Measurements from ENCODE around the gene TFF3.

Gene TFF3

DNA sequence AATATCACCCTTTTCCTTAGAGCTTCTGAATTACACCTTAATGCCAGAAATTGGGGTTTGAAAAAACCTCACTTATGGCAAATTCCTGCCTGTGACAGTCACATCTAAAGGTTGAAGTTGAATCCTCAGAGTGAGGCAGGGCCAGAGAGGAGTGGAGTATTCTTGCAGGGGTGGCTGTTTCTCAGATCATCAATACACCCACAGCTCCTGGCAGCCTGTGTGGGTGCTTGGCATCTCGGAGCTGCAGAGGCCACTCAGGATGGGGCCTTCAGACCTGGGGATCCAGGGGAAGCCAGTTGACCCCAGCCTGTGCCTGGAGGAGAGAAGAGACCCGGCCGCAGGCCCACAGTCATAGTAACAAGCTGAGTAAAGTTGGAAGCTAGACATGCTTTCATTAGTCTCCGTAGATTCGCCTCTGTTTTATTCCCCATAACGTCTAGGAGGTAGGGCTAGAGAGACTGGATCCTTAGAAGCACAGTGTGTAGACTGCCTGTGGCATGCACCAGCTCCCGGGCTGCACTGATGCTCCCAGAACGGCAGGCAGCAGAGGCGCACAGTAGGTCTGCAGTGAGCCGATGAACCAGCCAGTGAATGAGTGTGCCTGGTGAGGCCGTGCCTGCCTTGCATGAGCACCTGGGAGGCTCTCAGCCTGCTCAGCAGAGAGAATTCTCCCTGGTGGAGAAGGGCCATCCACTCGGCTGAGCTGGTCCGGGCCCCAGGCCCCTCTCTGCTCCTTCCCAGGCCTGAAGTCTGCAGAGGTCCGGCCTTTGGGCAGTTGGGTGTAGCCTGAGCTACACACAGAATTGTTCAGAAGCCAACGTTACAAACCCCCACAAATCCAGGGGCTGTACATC lies 42.9 kb downstream of the TFF3 start:
- DNase-seq = no peak
- Mint-ChIP-seq H3K4me3 (no peak overlapping the region), H3K27me3 (no peaks in the 10 kb centered on the region), H3K9me3 (no peaks in the 10 kb centered on the region), H3K27ac (no peak overlapping the region), H3K4me1 (ENCODE audit: low read depth) (peaks cover 18% of the 10 kb centered on the region), H3K36me3 (ENCODE audit: low read depth) (peaks cover 25% of the 10 kb centered on the region)

DNA sequence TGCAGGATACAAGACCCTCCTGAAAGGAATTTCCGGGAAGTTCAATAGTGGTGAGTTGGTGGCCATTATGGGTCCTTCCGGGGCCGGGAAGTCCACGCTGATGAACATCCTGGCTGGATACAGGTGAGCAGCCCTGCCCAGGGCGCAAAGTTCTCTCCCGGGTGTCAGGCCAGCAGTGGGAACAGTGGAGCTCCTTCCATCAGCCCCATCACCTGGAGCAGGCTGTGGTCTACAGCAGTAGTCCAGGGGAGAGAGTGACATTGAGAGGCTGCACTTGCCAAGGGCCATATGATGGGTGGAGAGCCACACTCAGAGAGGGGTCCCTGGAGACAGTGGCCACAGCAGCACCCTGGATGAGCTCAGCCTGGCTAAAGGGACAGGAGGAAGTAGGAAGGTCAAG lies 44.1 kb downstream of the TFF3 start:
- no peaks in the 10 kb centered on the region for H3K27me3 Mint-ChIP-seq
- H3K36me3 Mint-ChIP-seq (ENCODE audit: low read depth) = peaks cover 15% of the 10 kb centered on the region
- H3K27ac Mint-ChIP-seq = no peak overlapping the region
- H3K4me1 Mint-ChIP-seq (ENCODE audit: low read depth) = peaks cover 25% of the 10 kb centered on the region
- no peak overlapping the region for H3K4me3 Mint-ChIP-seq
- H3K9me3 Mint-ChIP-seq = no peaks in the 10 kb centered on the region
- no peak for DNase-seq

DNA sequence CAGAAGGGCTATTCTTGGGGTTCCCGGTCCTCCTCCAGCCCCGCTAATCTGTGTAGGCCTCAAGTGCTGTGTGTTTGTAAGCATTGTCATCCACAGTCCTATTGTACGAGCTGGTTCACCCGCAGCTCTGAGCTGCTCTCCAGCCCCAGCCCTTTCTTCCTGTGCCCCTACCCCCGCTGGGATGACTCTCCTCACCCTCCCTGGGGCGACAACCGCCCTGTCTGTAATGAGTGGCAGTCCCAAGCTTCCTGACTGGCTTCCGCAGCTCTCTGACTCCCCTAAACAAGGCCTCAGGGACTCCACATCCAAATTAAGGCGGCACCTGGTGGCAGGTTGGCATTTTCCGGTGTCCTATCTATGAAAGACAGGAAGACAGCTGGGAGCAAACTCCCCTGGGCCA lies 45.8 kb downstream of the TFF3 start:
- peak; percentile 38 for DNase-seq
- H3K27ac Mint-ChIP-seq = peak overlapping the region; percentile 45
- H3K36me3 Mint-ChIP-seq (ENCODE audit: low read depth) = peaks cover 7% of the 10 kb centered on the region
- no peaks in the 10 kb centered on the region for H3K27me3 Mint-ChIP-seq
- H3K4me3 Mint-ChIP-seq = no peak overlapping the region
- no peaks in the 10 kb centered on the region for H3K9me3 Mint-ChIP-seq
- H3K4me1 Mint-ChIP-seq (ENCODE audit: low read depth) = peaks cover 26% of the 10 kb centered on the region

DNA sequence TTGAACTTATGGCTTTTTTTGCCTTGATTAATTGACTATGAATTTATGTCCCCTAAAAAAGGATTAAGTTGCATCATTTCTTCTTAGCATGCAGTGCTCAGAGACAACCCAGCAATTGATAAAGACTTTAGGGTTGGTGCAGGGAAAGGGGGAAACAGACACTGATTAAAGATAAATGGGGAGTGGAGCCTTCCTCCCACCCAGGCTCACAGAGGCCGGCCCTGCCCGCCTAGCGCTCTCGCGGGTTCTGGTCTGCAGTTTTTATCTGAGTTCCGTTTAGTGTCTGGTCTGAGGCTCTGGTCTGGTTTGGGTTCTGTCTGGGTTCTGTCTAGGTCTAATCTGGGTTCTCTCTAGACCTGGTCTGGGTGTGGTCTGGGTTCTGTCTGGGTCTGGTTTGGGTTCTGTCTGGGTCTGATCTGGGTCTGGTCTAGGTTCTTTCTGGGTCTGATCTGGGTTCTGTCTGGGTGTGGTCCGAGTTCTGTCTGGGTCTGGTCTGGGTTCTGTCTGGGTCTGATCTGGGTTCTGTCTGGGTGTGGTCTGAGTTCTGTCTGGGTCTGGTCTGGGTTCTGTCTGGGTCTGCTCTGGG lies 48.1 kb downstream of the TFF3 start:
- peaks cover 5% of the 10 kb centered on the region for H3K36me3 Mint-ChIP-seq (ENCODE audit: low read depth)
- no peaks in the 10 kb centered on the region for H3K27me3 Mint-ChIP-seq
- no peak overlapping the region for H3K4me3 Mint-ChIP-seq
- H3K27ac Mint-ChIP-seq = peak overlapping the region; percentile 55
- DNase-seq = no peak
- no peaks in the 10 kb centered on the region for H3K9me3 Mint-ChIP-seq
- H3K4me1 Mint-ChIP-seq (ENCODE audit: low read depth) = peaks cover 26% of the 10 kb centered on the region

DNA sequence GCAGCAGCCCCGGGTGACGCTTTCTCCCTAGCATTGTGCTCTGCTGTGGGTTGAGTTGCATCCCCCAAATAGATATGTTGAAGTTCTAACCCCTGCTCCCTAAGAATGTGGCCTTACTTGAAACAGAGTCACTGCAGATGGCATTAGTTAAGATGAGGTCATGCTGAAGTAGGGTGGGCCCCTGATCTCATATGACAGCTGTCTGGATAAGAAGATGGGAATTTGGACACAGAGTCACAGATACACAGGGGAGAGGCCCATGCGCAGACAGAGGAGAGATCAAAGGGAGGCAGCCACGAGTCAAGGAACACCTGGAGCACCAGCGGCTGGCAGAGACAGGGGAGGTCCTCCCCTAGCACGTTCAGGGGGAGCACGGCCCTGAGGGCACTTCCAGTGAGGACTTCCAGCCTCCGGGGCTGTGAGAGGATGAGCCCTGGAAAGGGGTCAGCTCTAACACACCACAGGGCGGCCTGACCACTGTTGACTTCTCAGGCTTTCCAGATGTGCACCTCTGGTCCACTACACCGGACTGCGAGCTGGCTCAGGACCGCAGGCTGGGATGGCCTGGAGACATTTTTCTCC lies 49.9 kb downstream of the TFF3 start:
- Mint-ChIP-seq H3K9me3 (no peaks in the 10 kb centered on the region), H3K4me3 (no peak overlapping the region), H3K27me3 (no peaks in the 10 kb centered on the region), H3K36me3 (ENCODE audit: low read depth) (no peaks in the 10 kb centered on the region), H3K4me1 (ENCODE audit: low read depth) (peaks cover 26% of the 10 kb centered on the region), H3K27ac (no peak overlapping the region)
- no peak for DNase-seq

DNA sequence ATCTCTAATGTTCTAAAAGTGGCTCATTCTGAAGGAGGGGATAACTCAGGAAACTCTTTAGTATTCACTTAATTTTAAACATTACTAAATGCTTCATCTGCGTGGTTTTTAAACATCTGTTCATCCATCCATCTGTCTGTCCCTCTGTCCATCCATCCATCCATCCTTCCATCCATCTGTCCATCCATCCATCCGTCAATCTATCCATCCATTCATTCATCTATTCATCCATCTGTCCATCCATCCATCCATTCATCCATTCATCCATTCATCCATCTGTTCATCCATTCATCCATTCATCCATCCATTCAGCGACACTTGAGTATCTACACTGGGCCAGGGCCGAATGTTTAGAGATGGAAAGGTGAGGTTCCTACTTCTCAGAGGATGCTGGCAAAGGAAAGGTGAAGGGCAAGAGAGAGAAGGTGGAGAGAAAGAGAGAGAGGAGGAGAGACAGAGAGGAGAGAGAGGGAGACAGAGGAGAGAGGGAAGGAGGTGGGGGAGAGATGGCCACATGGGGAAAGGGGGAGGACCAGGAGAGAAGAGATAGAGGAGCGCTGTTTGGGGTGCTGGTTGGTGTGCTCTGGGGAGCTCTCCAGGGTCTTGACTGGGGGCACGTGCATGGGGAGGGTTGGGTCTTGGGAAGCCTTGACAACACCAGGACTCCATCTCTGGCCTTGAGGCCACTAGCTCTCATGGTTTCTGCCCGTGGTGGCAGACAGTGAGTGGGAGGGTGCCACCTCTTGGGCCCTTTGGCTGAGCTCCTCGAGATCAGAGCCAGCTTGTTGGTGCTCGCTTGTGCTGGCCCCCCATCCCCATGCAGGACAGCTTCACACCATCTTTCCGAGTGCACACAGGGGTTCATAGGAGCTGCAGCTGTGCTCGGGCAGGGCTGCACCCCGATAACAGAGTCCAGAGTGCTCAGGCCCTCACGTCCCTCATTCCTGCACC lies 50.7 kb downstream of the TFF3 start:
- no peaks in the 10 kb centered on the region for H3K36me3 Mint-ChIP-seq (ENCODE audit: low read depth)

DNA sequence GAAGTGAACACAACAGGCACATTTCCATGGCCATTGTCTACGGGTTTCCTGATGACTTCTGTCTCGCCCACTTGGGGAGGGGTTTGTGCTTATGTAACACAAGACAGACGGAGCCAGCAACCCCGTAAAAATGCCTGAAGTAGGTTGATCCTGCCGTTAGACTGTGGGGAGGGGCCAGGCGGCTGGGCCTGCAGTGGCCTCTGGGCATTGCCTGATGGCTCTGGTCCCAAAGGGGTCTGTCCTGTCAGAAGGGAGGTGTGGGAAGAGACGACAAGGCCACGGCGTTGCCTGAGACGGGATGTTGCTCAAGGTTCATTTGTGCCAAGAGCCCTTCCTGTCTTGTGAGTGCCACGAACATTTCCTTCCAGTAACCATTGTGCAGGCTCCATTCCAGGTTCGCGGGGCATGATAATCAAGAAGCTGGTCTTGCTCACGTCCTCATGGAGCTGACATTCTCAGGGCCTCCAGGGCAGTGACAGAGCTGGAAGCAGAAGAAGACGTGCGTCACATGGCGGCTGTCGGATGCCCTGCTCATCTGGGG lies 51.5 kb downstream of the TFF3 start:
- no peak for DNase-seq
- Mint-ChIP-seq H3K9me3 (no peaks in the 10 kb centered on the region), H3K27ac (no peak overlapping the region), H3K27me3 (no peaks in the 10 kb centered on the region), H3K36me3 (ENCODE audit: low read depth) (no peaks in the 10 kb centered on the region), H3K4me3 (no peak overlapping the region), H3K4me1 (ENCODE audit: low read depth) (peaks cover 19% of the 10 kb centered on the region)

More for the DNA sequence above, 50.7 kb downstream of the TFF3 start:
- peaks cover 24% of the 10 kb centered on the region for H3K4me1 Mint-ChIP-seq (ENCODE audit: low read depth)
- H3K27ac Mint-ChIP-seq = no peak overlapping the region
- H3K4me3 Mint-ChIP-seq = no peak overlapping the region
- H3K27me3 Mint-ChIP-seq = no peaks in the 10 kb centered on the region
- no peak for DNase-seq
- H3K9me3 Mint-ChIP-seq = no peaks in the 10 kb centered on the region

DNA sequence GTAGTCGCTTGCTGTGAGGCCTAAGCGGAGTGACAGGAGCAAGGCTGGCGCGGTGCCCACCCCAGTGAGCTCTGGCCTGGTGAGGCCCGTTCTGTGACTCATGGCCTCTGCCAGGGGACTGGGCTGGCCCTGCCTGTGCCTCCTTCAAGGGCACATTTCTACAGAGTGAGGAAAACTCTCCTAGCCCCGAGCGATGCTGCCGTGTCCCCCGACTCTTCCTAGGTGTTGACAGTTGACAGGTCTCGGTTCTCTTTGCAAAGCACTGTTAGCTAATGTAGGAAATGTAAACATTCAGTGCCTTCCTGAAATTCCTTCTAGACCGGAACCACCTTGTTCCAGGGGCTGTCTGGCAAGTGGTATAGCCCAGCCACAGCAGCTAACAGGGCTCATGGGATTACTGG lies 52.4 kb downstream of the TFF3 start:
- no peaks in the 10 kb centered on the region for H3K9me3 Mint-ChIP-seq

DNA sequence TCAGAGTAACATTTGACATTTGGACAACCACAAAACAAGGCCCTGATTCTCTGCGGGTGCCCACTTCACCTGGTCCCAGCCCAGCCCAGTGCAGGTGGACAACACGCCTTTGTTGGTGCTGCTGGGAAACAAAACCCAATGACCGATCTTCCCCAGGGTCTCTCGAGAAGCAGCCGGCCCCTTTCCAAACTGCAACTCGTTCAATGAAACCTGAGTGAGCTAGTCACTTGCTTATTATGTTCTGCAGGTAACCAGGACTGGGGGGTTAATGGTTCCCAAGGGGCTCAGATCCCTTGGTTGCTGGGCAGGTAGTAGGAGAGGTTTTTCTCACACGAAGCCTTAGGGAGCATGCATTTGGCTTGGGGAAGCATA lies 53.4 kb downstream of the TFF3 start:
- Mint-ChIP-seq H3K4me3 (no peak overlapping the region), H3K4me1 (ENCODE audit: low read depth) (peaks cover 9% of the 10 kb centered on the region), H3K27ac (no peak overlapping the region), H3K27me3 (no peaks in the 10 kb centered on the region), H3K9me3 (no peaks in the 10 kb centered on the region), H3K36me3 (ENCODE audit: low read depth) (no peaks in the 10 kb centered on the region)
- no peak for DNase-seq

More for the DNA sequence above, 52.4 kb downstream of the TFF3 start:
- no peak overlapping the region for H3K27ac Mint-ChIP-seq
- DNase-seq = no peak
- H3K4me3 Mint-ChIP-seq = no peak overlapping the region
- no peaks in the 10 kb centered on the region for H3K27me3 Mint-ChIP-seq
- peaks cover 16% of the 10 kb centered on the region for H3K4me1 Mint-ChIP-seq (ENCODE audit: low read depth)
- H3K36me3 Mint-ChIP-seq (ENCODE audit: low read depth) = no peaks in the 10 kb centered on the region

Data from activated T-cell treated with anti-CD3 and anti-CD28 coated beads, Interleukin-2, amount 50 U/mL, for 24 hours (primary cell).